ENCODE data around the gene MAGEF1. TPM values are rescaled to one million over a fixed set of nuclear protein-coding genes. Genes with fewer than 3 reads are reported as not detected.
A peak's percentile ranks its signal among the peaks of the same experiment; 100 is the strongest.

The MAGEF1 gene
- total and polyA plus RNA-seq, 9 of the 15 experiments (the other 6 are each of a cell fraction or from before 2014, with no cell fraction given): 1.5 to 39.1 (median 19.8) TPM

- H2AFZ ChIP-seq (ENCODE audit: low read depth, low read length): peak overlapping the region; percentile 62
- ATAC-seq (no peak), FAIRE-seq (no peak), DNase-seq (ENCODE audit: extremely low read depth in 1 of 4, low spot score in 3 of 4) (no peak)
- H3K9me1 ChIP-seq (ENCODE audit: control insufficient read depth, insufficient read depth, low read length): peaks cover 3% of the 10 kb centered on the region
- in situ Hi-C loops (cut with MboI) (no loop called here), intact Hi-C loops (cut with micrococcal nuclease) (no loop called here)
- no TSS peak for BruUV-seq (replicated peaks)
- 23% methylated on average over 18 of the region's 18 CpGs for WGBS (ENCODE audit: insufficient coverage, low coverage, missing lambda C conversion rate)
- H3K9me3 ChIP-seq (replicated peaks; ENCODE audit: control insufficient read depth, insufficient read depth, low read depth, low read length): no peaks in the 10 kb centered on the region
- CTCF ChIA-PET (ENCODE audit: low intra/inter-chr PET ratio): no interaction called here
- POLR2A ChIA-PET: interaction anchor here (0.7 kb wide), 1 partner anchor 297 kb away, joined by 3 read pairs; no protein-coding TSS in a partner anchor
- no peaks in the 10 kb centered on the region for H3K79me2 ChIP-seq (ENCODE audit: control insufficient read depth, insufficient read depth, low read length)
- H3K27me3 ChIP-seq (ENCODE audit: control insufficient read depth in 2 of 2, insufficient read depth in 2 of 2, low read length in 2 of 2): peaks cover 0 to 3% of the 10 kb centered on the region in 2 experiments; a peak in 2 of 5 replicates
- no peak overlapping the region; the same call in 1 of the 2 replicates for H3K4me2 ChIP-seq (ENCODE audit: insufficient read depth, low read length)
- H3K36me3 ChIP-seq (ENCODE audit: control insufficient read depth, insufficient read depth, low read length): no peaks in the 10 kb centered on the region
- no peak overlapping the region for H3K27ac ChIP-seq (ENCODE audit: extremely low read depth, low read depth, low read length)
- H3K9ac ChIP-seq (ENCODE audit: insufficient read depth in 1 of 2, low read depth in 2 of 2, low read length in 2 of 2): no peak overlapping the region
- H3K4me1 ChIP-seq (replicated peaks in 1 of 2; ENCODE audit: control insufficient read depth in 2 of 2, insufficient read depth in 2 of 2, low read length in 2 of 2): peaks cover 4 to 27% of the 10 kb centered on the region in 2 experiments; a peak in 4 of 5 replicates
- no peaks in the 10 kb centered on the region for H4K20me1 ChIP-seq (replicated peaks; ENCODE audit: control insufficient read depth, insufficient read depth, low read length)
- H3K4me3 ChIP-seq: no peak overlapping the region
- no peak for TF ChIP-seq ZNF398 (CRISPR knock-in tag; IDR thresholded peaks at IDR 0.05)
- no peak for TF ChIP-seq BHLHE40 (IDR thresholded peaks at IDR 0.05; ENCODE audit: low read length)
- TF ChIP-seq ZNF175 (CRISPR knock-in tag; IDR thresholded peaks at IDR 0.05; ENCODE audit: low read depth): no peak
- TF ChIP-seq TARDBP (IDR thresholded peaks at IDR 0.05): no peak
- no peak for TF ChIP-seq UBTF (IDR thresholded peaks at IDR 0.05; ENCODE audit: borderline replicate concordance in 1 of 2, low read depth in 2 of 2, low read length in 2 of 2)
- no peak for TF ChIP-seq RBM17 (IDR thresholded peaks at IDR 0.05; ENCODE audit: borderline replicate concordance, low read depth, low read length)
- no peak for TF ChIP-seq GATAD2A (IDR thresholded peaks at IDR 0.05)
These were observed 38.7 kb upstream of the MAGEF1 start for GRCh38 chr3:184750349-184751083.
